ENCODE results near the gene OARD1.
A peak's percentile ranks its signal among the peaks of the same experiment; 100 is the strongest.

The OARD1 gene

GRCh38 chr6:41022294-41022693 is 49.9 kb downstream of the OARD1 start (continued):
- no peak for TF ChIP-seq ZBTB10 (tag by site-specific recombination; IDR thresholded peaks at IDR 0.05)
- no peak for TF ChIP-seq ZNF391 (tag by site-specific recombination; IDR thresholded peaks at IDR 0.05; ENCODE audit: borderline replicate concordance, low read depth)
- TF ChIP-seq ZNF324 (tag by site-specific recombination; IDR thresholded peaks at IDR 0.05), result no peak
- TF ChIP-seq ZNF133 (tag by site-specific recombination; IDR thresholded peaks at IDR 0.05), result no peak
- TF ChIP-seq GFI1B (tag by site-specific recombination; IDR thresholded peaks at IDR 0.05), result no peak
- TF ChIP-seq ZFHX2 (tag by site-specific recombination; conservative IDR thresholded peaks at IDR 0.05), result no peak
- TF ChIP-seq ZNF585B (tag by site-specific recombination; IDR thresholded peaks at IDR 0.05), result no peak
- no peak for TF ChIP-seq PRDM4 (tag by site-specific recombination; IDR thresholded peaks at IDR 0.05)
- TF ChIP-seq ZNF398 (tag by site-specific recombination; IDR thresholded peaks at IDR 0.05), result no peak
- TF ChIP-seq ZNF561 (tag by site-specific recombination; IDR thresholded peaks at IDR 0.05; ENCODE audit: borderline replicate concordance), result no peak
- TF ChIP-seq ZSCAN16 (tag by site-specific recombination; IDR thresholded peaks at IDR 0.05), result no peak

- Histone ChIP-seq H3K27ac (ENCODE audit: extremely low read depth, low read depth, low read length) (peak overlapping the region; percentile 38; the same call in 1 of the 2 replicates), H3K36me3 (ENCODE audit: control insufficient read depth in 2 of 2, insufficient read depth in 1 of 2, low read length in 2 of 2) (no peaks in the 10 kb centered on the region), H3K4me3 (ENCODE audit: low read depth, low read length) (no peak overlapping the region), H3K4me1 (ENCODE audit: control insufficient read depth, insufficient read depth, low read length) (peaks cover 18% of the 10 kb centered on the region), H3K9me3 (ENCODE audit: control insufficient read depth, insufficient read depth, low read depth, low read length) (no peaks in the 10 kb centered on the region)
- ChIA-PET POLR2A (no interaction called here), CTCF (interaction anchor here (0.7 to 11.0 kb wide), 18 partner anchors 9 to 471 kb away, joined by 3 to 146 read pairs (median 6); partner anchors contain the start of genes TSPO2 and UNC5CL)
- TF ChIP-seq ZNF114 (tag by site-specific recombination; IDR thresholded peaks at IDR 0.05), result no peak
- TF ChIP-seq ZNF654 (tag by site-specific recombination; IDR thresholded peaks at IDR 0.05; ENCODE audit: low read depth), result peak; percentile 68
- no peak for TF ChIP-seq ZEB2 (tag by site-specific recombination; IDR thresholded peaks at IDR 0.05)
- peak; percentile 84 for TF ChIP-seq ZNF449 (tag by site-specific recombination; IDR thresholded peaks at IDR 0.05)
- TF ChIP-seq ZNF362 (tag by site-specific recombination; IDR thresholded peaks at IDR 0.05), result no peak
- 0 out of 2 replicates have a peak, but pooled peaks have one; percentile 18 for TF ChIP-seq ZNF600 (tag by site-specific recombination; IDR thresholded peaks at IDR 0.05)
- TF ChIP-seq ZNF354C (tag by site-specific recombination; IDR thresholded peaks at IDR 0.05; ENCODE audit: borderline replicate concordance, low read depth), result no peak
- peak; percentile 29; the same call in 1 of the 2 replicates for TF ChIP-seq ZFHX2 (tag by site-specific recombination; conservative IDR thresholded peaks at IDR 0.05)
- peak; percentile 71 for TF ChIP-seq CTCF (tag by site-specific recombination; IDR thresholded peaks at IDR 0.05)
- no peak for TF ChIP-seq SP7 (tag by site-specific recombination; IDR thresholded peaks at IDR 0.05)
- peak; percentile 57 for TF ChIP-seq ZNF335 (tag by site-specific recombination; conservative IDR thresholded peaks at IDR 0.05)
- no peak for TF ChIP-seq ATF2 (tag by site-specific recombination; IDR thresholded peaks at IDR 0.05; ENCODE audit: low read depth)
Measured at GRCh38 chr6:41021832-41022231, 50.3 kb downstream of the OARD1 start.

All from HEK293 (cell line).